HepG2 (cell line): ENCODE results near the gene AGPAT2. TPM values are rescaled to one million over a fixed set of nuclear protein-coding genes. Genes with fewer than 3 reads are reported as not detected.

Experiments used
- CBX2 ChIP-seq, 2 experiments: fragments of 200-600 bp in 1 of 2; sonication (generic); formaldehyde crosslinking in 1 of 2; IDR thresholded peaks; 2 replicates each; pipeline versions ENCODE4 v1.7.0 to v1.8.1; 2018 to 2022; ENCODE audit warnings: low read depth in 2 of 2, low read length in 1 of 2, mild to moderate bottlenecking in 1 of 2, missing genetic modification reagents in 1 of 2
- CHD2 ChIP-seq: IDR thresholded peaks from 2 replicates; pipeline ENCODE4 v1.6.1; 2011; ENCODE audit warnings: low read depth, low read length, improper control_type of control experiment
- FOSL1 ChIP-seq: sonication (generic); formaldehyde crosslinking; IDR thresholded peaks from 2 replicates; pipeline ENCODE4 v1.9.0; 2021; ENCODE audit warnings: missing genetic modification reagents, borderline replicate concordance
- GLI4 ChIP-seq: sonication (generic); formaldehyde crosslinking; IDR thresholded peaks from 2 replicates; pipeline ENCODE4 v1.5.1; 2020; ENCODE audit warnings: missing genetic modification reagents, mild to moderate bottlenecking, moderate library complexity, borderline replicate concordance
- HIVEP1 ChIP-seq: sonication (generic); formaldehyde crosslinking; IDR thresholded peaks from 2 replicates; pipeline ENCODE4 v1.4.0; 2020; ENCODE audit warnings: mild to moderate bottlenecking, missing genetic modification reagents
- NCOR1 ChIP-seq: fragments of 200-600 bp; sonication (generic); IDR thresholded peaks from 2 replicates; pipeline ENCODE4 v1.7.0; 2017; ENCODE audit warnings: antibody characterized with exemption, low read length, borderline replicate concordance
- NR2C2 ChIP-seq: sonication (generic); formaldehyde crosslinking; IDR thresholded peaks from 2 replicates; pipeline ENCODE4 v1.4.0; 2020; ENCODE audit warnings: missing genetic modification reagents, mild to moderate bottlenecking, moderate library complexity, borderline replicate concordance
- RBM39 ChIP-seq: fragments of 200-400 bp; formaldehyde crosslinking; IDR thresholded peaks from one replicate; pipeline ENCODE4 v1.6.1; 2018; ENCODE audit warnings: antibody characterized with exemption, mild to moderate bottlenecking, low read depth, low read length; ENCODE audit not compliant: poor library complexity, severe bottlenecking
- SKIL ChIP-seq: sonication (generic); formaldehyde crosslinking; IDR thresholded peaks from 2 replicates; pipeline ENCODE4 v1.8.0; 2022; ENCODE audit warnings: missing genetic modification reagents, mild to moderate bottlenecking, moderate library complexity, borderline replicate concordance
- SNAPC2 ChIP-seq: sonication (generic); formaldehyde crosslinking; IDR thresholded peaks from 2 replicates; pipeline ENCODE4 v1.8.1; 2022; ENCODE audit warnings: mild to moderate bottlenecking, missing genetic modification reagents
- SNAPC5 ChIP-seq: sonication (generic); formaldehyde crosslinking; IDR thresholded peaks from 2 replicates; pipeline ENCODE4 v1.8.1; 2023; ENCODE audit warnings: mild to moderate bottlenecking, missing genetic modification reagents, borderline replicate concordance
- SP5 ChIP-seq: IDR thresholded peaks from 2 replicates; pipeline ENCODE4 v1.6.1; 2016; ENCODE audit warnings: low read depth, borderline replicate concordance
- TEF ChIP-seq: sonication (generic); formaldehyde crosslinking; IDR thresholded peaks from 2 replicates; pipeline ENCODE4 v1.5.0; 2020; ENCODE audit warnings: missing genetic modification reagents
- ZBTB49 ChIP-seq: sonication (generic); formaldehyde crosslinking; IDR thresholded peaks from 2 replicates; pipeline ENCODE4 v1.4.0; 2020; ENCODE audit warnings: missing genetic modification reagents, borderline replicate concordance
- ZFP91 ChIP-seq: sonication (generic); formaldehyde crosslinking; IDR thresholded peaks from 2 replicates; pipeline ENCODE4 v1.9.0; 2022; ENCODE audit warnings: missing genetic modification reagents, mild to moderate bottlenecking, borderline replicate concordance
- ZNF766 ChIP-seq: sonication (generic); formaldehyde crosslinking; IDR thresholded peaks from 2 replicates; pipeline ENCODE4 v1.5.0; 2020; ENCODE audit warnings: missing genetic modification reagents, borderline replicate concordance
- ZNF780A ChIP-seq: sonication (generic); formaldehyde crosslinking; IDR thresholded peaks from 2 replicates; pipeline ENCODE4 v1.8.0; 2022; ENCODE audit warnings: mild to moderate bottlenecking, missing genetic modification reagents, moderate library complexity
- ZNF784 ChIP-seq: sonication (generic); formaldehyde crosslinking; IDR thresholded peaks from 2 replicates; pipeline ENCODE4 v1.5.1; 2020; ENCODE audit warnings: missing genetic modification reagents, mild to moderate bottlenecking, borderline replicate concordance
- polyA plus RNA-seq, 8 experiments: library from polyadenylated mRNA; depleted of rRNA in 3 of 8; stranded (reverse) in 7 of 8; unstranded in 1 of 8; fragments of >200 nt; fragmentation: Illumina TruSeq in 4 of 8; extraction: Trizol in 4 of 8; gene quantifications; 2 replicates each; pipeline versions ENCODE4 v1.2.1 to v1.2.3, GENCODE V29; 2011 to 2016; ENCODE audit warnings: low read depth in 4 of 8, missing spikeins in 1 of 8, mixed read lengths in 1 of 8; ENCODE audit not compliant: insufficient read depth in 1 of 8
- total RNA-seq, 5 experiments: library from RNA; depleted of rRNA; stranded (reverse); fragments of >200 nt; fragmentation: Illumina TruSeq; extraction: Trizol; gene quantifications; 2 replicates each; pipeline ENCODE4 v1.2.3, GENCODE V29; 2016; ENCODE audit warnings: low read depth in 1 of 5

AGPAT2 gene
- total and polyA plus RNA-seq, 2 of the 13 experiments (the other 11 are each of a cell fraction or from before 2014, with no cell fraction given): 3.9 to 25.8 TPM

- TF ChIP-seq SKIL (CRISPR knock-in tag) (peak; percentile 72), CBX2 (IDR thresholded peaks at IDR 0.05; ENCODE audit: low read depth, low read length) (no peak), CBX2 (CRISPR knock-in tag; IDR thresholded peaks at IDR 0.05; ENCODE audit: low read depth) (no peak), SP5 (peak; percentile 29; the same call in 1 of the 2 replicates), HIVEP1 (CRISPR knock-in tag) (no peak), FOSL1 (no peak), TEF (CRISPR knock-in tag) (no peak), SNAPC5 (CRISPR knock-in tag) (no peak), ZNF766 (CRISPR knock-in tag) (no peak), GLI4 (CRISPR knock-in tag) (no peak), ZFP91 (peak; percentile 70; the same call in 1 of the 2 replicates), RBM39 (peak; percentile 14), NR2C2 (CRISPR knock-in tag) (peak; percentile 75), ZNF784 (CRISPR knock-in tag) (no peak), SNAPC2 (CRISPR knock-in tag) (0 out of 2 replicates have a peak, but pooled peaks have one; percentile 21), ZBTB49 (no peak), NCOR1 (peak; percentile 76; the same call in 1 of the 2 replicates), ZNF780A (CRISPR knock-in tag) (no peak), CHD2 (no peak)
These were observed 61.9 kb downstream of the AGPAT2 start (continued) for GRCh38 chr9:136625101-136626065.
